Endothelial cell (in vitro differentiated cells): ENCODE measurements around the gene ARHGEF12. TPM values are rescaled to one million over a fixed set of nuclear protein-coding genes. Genes with fewer than 3 reads are reported as not detected.

Source experiments
- DNase-seq: peaks from one replicate; pipeline ENCODE4 v3.0.0; 2021; ENCODE audit warnings: low spot score
- H3K27ac Mint-ChIP-seq: one replicate; pipeline ENCODE4 v1.8.0; 2021; ENCODE audit warnings: mixed read lengths, inconsistent platforms; ENCODE audit not compliant: unreplicated experiment
- H3K27me3 Mint-ChIP-seq: one replicate; pipeline ENCODE4 v1.8.0; 2021; ENCODE audit warnings: mild to moderate bottlenecking, moderate library complexity, mixed read lengths, inconsistent platforms; ENCODE audit not compliant: unreplicated experiment
- H3K36me3 Mint-ChIP-seq: one replicate; pipeline ENCODE4 v1.8.0; 2021; ENCODE audit warnings: mild to moderate bottlenecking, low read depth, mixed read lengths, inconsistent platforms; ENCODE audit not compliant: unreplicated experiment
- H3K4me1 Mint-ChIP-seq: one replicate; pipeline ENCODE4 v1.8.0; 2021; ENCODE audit warnings: mild to moderate bottlenecking, mixed read lengths, inconsistent platforms; ENCODE audit not compliant: unreplicated experiment
- H3K4me3 Mint-ChIP-seq: one replicate; pipeline ENCODE4 v1.8.0; 2021; ENCODE audit warnings: mild to moderate bottlenecking, mixed read lengths, inconsistent platforms; ENCODE audit not compliant: unreplicated experiment
- H3K9me3 Mint-ChIP-seq: one replicate; pipeline ENCODE4 v1.8.0; 2021; ENCODE audit warnings: mixed read lengths, inconsistent platforms; ENCODE audit not compliant: unreplicated experiment
- total RNA-seq: library from RNA; stranded (reverse); fragmentation: NEBNext Ultra II Directional; extraction: Animal tissue kit (Norgen Biotek cat#: 25700); gene quantifications from one replicate; pipeline ENCODE4 v1.2.1, GENCODE V29; 2021; ENCODE audit not compliant: unreplicated experiment
- TF ChIP-seq, protein P1 (sequence below): fragments of 200-600 bp; sonication (generic); IDR thresholded peaks from one replicate; pipeline ENCODE4 v1.5.0; 2021; ENCODE audit warnings: antibody characterized with exemption; ENCODE audit not compliant: unreplicated experiment

The ARHGEF12 gene
- total RNA-seq, 1 donor from 2014 or later, result 128 TPM

DNA sequence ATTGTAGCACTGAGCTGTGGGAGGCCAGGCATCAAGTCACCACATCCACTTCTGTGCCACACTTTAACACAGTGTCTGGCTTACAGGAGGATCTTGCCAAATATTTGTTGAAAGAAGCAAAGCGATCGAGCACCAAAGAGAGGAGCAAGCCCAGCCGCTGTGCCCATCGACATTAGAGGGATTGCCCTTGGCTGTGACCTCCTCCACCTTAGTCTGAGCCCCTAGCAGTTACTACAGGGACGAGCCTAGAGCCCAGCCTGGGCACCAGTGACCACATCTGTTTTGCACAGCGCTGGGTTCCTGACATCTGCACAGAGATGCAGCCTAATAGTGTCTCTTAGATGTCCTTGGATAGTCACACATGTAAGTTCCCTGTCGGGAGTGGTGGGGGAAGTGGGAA, 193.0 kb downstream of the ARHGEF12 start:
- H3K27me3 Mint-ChIP-seq, result peaks cover 2% of the 10 kb centered on the region
- no peak overlapping the region for H3K27ac Mint-ChIP-seq
- no peaks in the 10 kb centered on the region for H3K9me3 Mint-ChIP-seq
- TF ChIP-seq, protein P1, sequence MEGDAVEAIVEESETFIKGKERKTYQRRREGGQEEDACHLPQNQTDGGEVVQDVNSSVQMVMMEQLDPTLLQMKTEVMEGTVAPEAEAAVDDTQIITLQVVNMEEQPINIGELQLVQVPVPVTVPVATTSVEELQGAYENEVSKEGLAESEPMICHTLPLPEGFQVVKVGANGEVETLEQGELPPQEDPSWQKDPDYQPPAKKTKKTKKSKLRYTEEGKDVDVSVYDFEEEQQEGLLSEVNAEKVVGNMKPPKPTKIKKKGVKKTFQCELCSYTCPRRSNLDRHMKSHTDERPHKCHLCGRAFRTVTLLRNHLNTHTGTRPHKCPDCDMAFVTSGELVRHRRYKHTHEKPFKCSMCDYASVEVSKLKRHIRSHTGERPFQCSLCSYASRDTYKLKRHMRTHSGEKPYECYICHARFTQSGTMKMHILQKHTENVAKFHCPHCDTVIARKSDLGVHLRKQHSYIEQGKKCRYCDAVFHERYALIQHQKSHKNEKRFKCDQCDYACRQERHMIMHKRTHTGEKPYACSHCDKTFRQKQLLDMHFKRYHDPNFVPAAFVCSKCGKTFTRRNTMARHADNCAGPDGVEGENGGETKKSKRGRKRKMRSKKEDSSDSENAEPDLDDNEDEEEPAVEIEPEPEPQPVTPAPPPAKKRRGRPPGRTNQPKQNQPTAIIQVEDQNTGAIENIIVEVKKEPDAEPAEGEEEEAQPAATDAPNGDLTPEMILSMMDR, result no peak
- no peak for DNase-seq
- H3K36me3 Mint-ChIP-seq, result peaks cover 3% of the 10 kb centered on the region
- H3K4me3 Mint-ChIP-seq, result no peak overlapping the region
- peaks cover 3% of the 10 kb centered on the region for H3K4me1 Mint-ChIP-seq

- no peaks in the 10 kb centered on the region for H3K9me3 Mint-ChIP-seq
- TF ChIP-seq, protein P1, result no peak
- peaks cover 2% of the 10 kb centered on the region for H3K27me3 Mint-ChIP-seq
- DNase-seq, result no peak
- peaks cover 3% of the 10 kb centered on the region for H3K4me1 Mint-ChIP-seq
- H3K36me3 Mint-ChIP-seq, result peaks cover 3% of the 10 kb centered on the region
- H3K4me3 Mint-ChIP-seq, result no peak overlapping the region
- no peak overlapping the region for H3K27ac Mint-ChIP-seq
These were observed 193.7 kb downstream of the ARHGEF12 start for GRCh38 chr11:120529911-120530310.

- TF ChIP-seq, protein P1, result no peak
- Mint-ChIP-seq H3K27me3 (peaks cover 2% of the 10 kb centered on the region), H3K4me1 (no peaks in the 10 kb centered on the region), H3K36me3 (peaks cover 3% of the 10 kb centered on the region), H3K9me3 (no peaks in the 10 kb centered on the region), H3K4me3 (no peak overlapping the region), H3K27ac (no peak overlapping the region)
- no peak for DNase-seq
These were observed 196.0 kb downstream of the ARHGEF12 start for GRCh38 chr11:120532082-120532831.

GRCh38 chr11:120532832-120533196, 196.6 kb downstream of the ARHGEF12 start:
- H3K27me3 Mint-ChIP-seq, result peaks cover 2% of the 10 kb centered on the region
- no peaks in the 10 kb centered on the region for H3K4me1 Mint-ChIP-seq
- H3K27ac Mint-ChIP-seq, result no peak overlapping the region
- H3K4me3 Mint-ChIP-seq, result no peak overlapping the region
- DNase-seq, result no peak
- peaks cover 3% of the 10 kb centered on the region for H3K36me3 Mint-ChIP-seq
- H3K9me3 Mint-ChIP-seq, result no peaks in the 10 kb centered on the region
- TF ChIP-seq, protein P1, result no peak

- H3K27ac Mint-ChIP-seq, result no peak overlapping the region
- H3K4me1 Mint-ChIP-seq, result peaks cover 7% of the 10 kb centered on the region
- H3K27me3 Mint-ChIP-seq, result no peaks in the 10 kb centered on the region
- TF ChIP-seq, protein P1, result no peak
- peaks cover 3% of the 10 kb centered on the region for H3K36me3 Mint-ChIP-seq
- no peaks in the 10 kb centered on the region for H3K9me3 Mint-ChIP-seq
- H3K4me3 Mint-ChIP-seq, result no peak overlapping the region
- no peak for DNase-seq
These were observed 200.0 kb downstream of the ARHGEF12 start for GRCh38 chr11:120536091-120536796.
